ENCODE data around the gene MPP3. TPM values are rescaled to one million over a fixed set of nuclear protein-coding genes. Genes with fewer than 3 reads are reported as not detected.

Gene MPP3
- total and polyA plus RNA-seq, 10 of the 15 experiments (the other 5 are each of a cell fraction or from before 2014, with no cell fraction given): not detected

GRCh38 chr17:43810823-43811222 lies 22.1 kb downstream of the MPP3 start:
- SMC1A ChIA-PET (ENCODE audit: uncharacterized antibody, unreplicated experiment): no interaction called here
- in situ Hi-C loops (cut with MboI) (no loop called here), intact Hi-C loops (cut with micrococcal nuclease; ENCODE audit: unreplicated experiment) (no loop called here)
- Histone ChIP-seq H3K4me3 (no peak overlapping the region), H4K20me1 (ENCODE audit: control insufficient read depth, insufficient read depth) (no peaks in the 10 kb centered on the region), H3K27ac (ENCODE audit: control insufficient read depth, insufficient read depth) (no peak overlapping the region), H3K9me3 (replicated peaks; ENCODE audit: control insufficient read depth, insufficient read depth, low read length) (no peaks in the 10 kb centered on the region), H3K36me3 (ENCODE audit: control insufficient read depth in 2 of 2, insufficient read depth in 2 of 2, low read length in 1 of 2) (no peaks in the 10 kb centered on the region), H3K27me3 (replicated peaks in 1 of 2; ENCODE audit: control insufficient read depth in 2 of 2, insufficient read depth in 2 of 2, low read length in 1 of 2) (peaks cover 2 to 3% of the 10 kb centered on the region in 2 experiments), H2AFZ (ENCODE audit: control insufficient read depth, low read depth, low read length) (no peak overlapping the region), H3K4me1 (ENCODE audit: control insufficient read depth, insufficient read depth, low read length) (no peaks in the 10 kb centered on the region), H3K4me2 (ENCODE audit: control insufficient read depth, insufficient read depth) (no peak overlapping the region), H3K9ac (ENCODE audit: control insufficient read depth, insufficient read depth, low read length) (no peak overlapping the region), H3K79me2 (ENCODE audit: control insufficient read depth, insufficient read depth, low read length) (no peaks in the 10 kb centered on the region)
- POLR2A ChIA-PET: no interaction called here
- 22% methylated on average over 5 of the region's 5 CpGs for WGBS (ENCODE audit: insufficient coverage, insufficient replicate concordance, low lambda C conversion rate, missing lambda C conversion rate)
- BruUV-seq (replicated peaks): no TSS peak
- FAIRE-seq (no peak), DNase-seq (ENCODE audit: low read depth, low spot score) (no peak), ATAC-seq (no peak)
- RAD21 ChIA-PET (ENCODE audit: unreplicated experiment): no interaction called here
- CTCF ChIA-PET: interaction anchor here (1.0 kb wide), 1 partner anchor 187 kb away, joined by 3 read pairs; no protein-coding TSS in a partner anchor
- TF ChIP-seq IRF5 (IDR thresholded peaks at IDR 0.05; ENCODE audit: borderline replicate concordance) (no peak), POLR2AphosphoS5 (IDR thresholded peaks at IDR 0.05; ENCODE audit: low read length) (no peak), CUX1 (IDR thresholded peaks at IDR 0.05; ENCODE audit: insufficient replicate concordance, low read depth, low read length) (no peak), SUPT20H (IDR thresholded peaks at IDR 0.05; ENCODE audit: borderline replicate concordance, control insufficient read depth, low read depth, low read length) (no peak), NFYB (IDR thresholded peaks at IDR 0.05; ENCODE audit: insufficient read depth, low read depth, low read length) (no peak), MEF2B (IDR thresholded peaks at IDR 0.05; ENCODE audit: partially characterized antibody, poor library complexity, severe bottlenecking) (no peak), NR2C2 (IDR thresholded peaks at IDR 0.05; ENCODE audit: borderline replicate concordance, control insufficient read depth, insufficient read length, low read depth) (no peak)

All from GM12878 (cell line).